Measurements from ENCODE around the gene BSPRY. TPM values are rescaled to one million over a fixed set of nuclear protein-coding genes. Genes with fewer than 3 reads are reported as not detected.
"Not testable (repeated sequence)": the region's sequence is repeated elsewhere in the genome, so short reads cannot be mapped to it uniquely, and the experiment has no call there.

The BSPRY gene
- total and polyA plus RNA-seq, 7 donors = 0.27 to 23.6 (median 0.66) TPM

- Histone ChIP-seq H3K36me3 (no peaks in the 10 kb centered on the region), H3K9me3 (no peaks in the 10 kb centered on the region), H3K27me3 (no peaks in the 10 kb centered on the region), H3K27ac (no peak overlapping the region), H3K4me3 (no peak overlapping the region), H3K4me1 (peaks cover 0 to 21% (median 15%) of the 10 kb centered on the region in 4 donors)
- no peak for DNase-seq
- 85 to 93% methylated on average over 3 of the region's 3 CpGs for WGBS, 2 donors
- TF ChIP-seq POLR2A (IDR thresholded peaks at IDR 0.05) = no peak
- no peak for TF ChIP-seq EP300 (IDR thresholded peaks at IDR 0.05)
- TF ChIP-seq POLR2AphosphoS5 (IDR thresholded peaks at IDR 0.05) = no peak
- no peak for TF ChIP-seq CTCF (IDR thresholded peaks at IDR 0.05)
- intact Hi-C loops (cut with DNase I) = loop anchor here (2.0 to 5.0 kb wide), 4 partner anchors 51 to 258 kb away; partner anchors contain the start of genes BSPRY and WDR31
Observed at GRCh38 chr9:113399646-113400200, 50.4 kb downstream of the BSPRY start.

- no peaks in the 10 kb centered on the region for H3K36me3 ChIP-seq
- TF ChIP-seq POLR2A (IDR thresholded peaks at IDR 0.05) (peak; percentile 20 to 39), EP300 (IDR thresholded peaks at IDR 0.05) (peak in 1 of 4 donors; percentile 4), POLR2AphosphoS5 (IDR thresholded peaks at IDR 0.05) (peak; percentile 54 to 78 (median 70)), CTCF (IDR thresholded peaks at IDR 0.05) (peak; percentile 84 to 94 (median 90))
- 1 to 2% methylated on average over 50 of the region's 50 CpGs for WGBS, 2 donors
- intact Hi-C loops (cut with DNase I) = loop anchor here (1.0 to 5.0 kb wide), 5 partner anchors 24 to 256 kb away; partner anchors contain the start of genes BSPRY and WDR31
- H3K4me3 ChIP-seq = peak within 1 kb of the TSS; percentile 54 to 91 (median 72)
- peak within 1 kb of the TSS; percentile 71 to 81 (median 76) for H3K27ac ChIP-seq
- DNase-seq = peak; percentile 99
- no peaks in the 10 kb centered on the region for H3K9me3 ChIP-seq
- H3K4me1 ChIP-seq = peaks cover 0 to 21% (median 15%) of the 10 kb centered on the region in 4 donors
- no peaks in the 10 kb centered on the region for H3K27me3 ChIP-seq
Observed at GRCh38 chr9:113401027-113401792, 51.9 kb downstream of the BSPRY start, which contains the start of gene ALAD. ALAD (minus strand) TSS chr9:113401284; CDS start chr9:113393559, 7,725 bp downstream.

GRCh38 chr9:113403646-113404045 lies 54.3 kb downstream of the BSPRY start:
- no peak overlapping the region for H3K27ac ChIP-seq
- WGBS, 2 donors = 67 to 89% methylated on average over 2 of the region's 2 CpGs
- intact Hi-C loops (cut with DNase I) = loop anchor here (5.0 kb wide), 1 partner anchor 254 kb away; no protein-coding TSS in a partner anchor
- peaks cover 0 to 27% (median 24%) of the 10 kb centered on the region in 4 donors for H3K4me1 ChIP-seq
- no peaks in the 10 kb centered on the region for H3K9me3 ChIP-seq
- DNase-seq = no peak
- TF ChIP-seq EP300 (IDR thresholded peaks at IDR 0.05) (no peak), POLR2A (IDR thresholded peaks at IDR 0.05) (no peak), POLR2AphosphoS5 (IDR thresholded peaks at IDR 0.05) (no peak), CTCF (IDR thresholded peaks at IDR 0.05) (no peak)
- peaks cover 0 to 16% (median 6%) of the 10 kb centered on the region in 4 donors for H3K36me3 ChIP-seq
- no peak overlapping the region for H3K4me3 ChIP-seq
- no peaks in the 10 kb centered on the region for H3K27me3 ChIP-seq

- H3K36me3 ChIP-seq = peaks cover 0 to 20% (median 8%) of the 10 kb centered on the region in 4 donors
- H3K27ac ChIP-seq = peak overlapping the region in 2 of 4 donors; percentile 33 to 47
- H3K9me3 ChIP-seq; DNase-seq; H3K4me3 ChIP-seq; intact Hi-C loops (cut with DNase I); H3K27me3 ChIP-seq: not testable (repeated sequence)
- WGBS, 2 donors = 71 to 86% methylated on average over 9 of the region's 9 CpGs
- peaks cover 0 to 28% (median 22%) of the 10 kb centered on the region in 4 donors for H3K4me1 ChIP-seq
Observed at GRCh38 chr9:113406353-113406752, 57.0 kb downstream of the BSPRY start.
